Nephron (organoid): Measurements from ENCODE around the gene TBCD.

ENCODE experiments used
- H3K27ac Mint-ChIP-seq, 3 experiments: 2 replicates each; pipeline ENCODE4 v1.8.0; 2020; ENCODE audit warnings: mixed read lengths in 3 of 3, mild to moderate bottlenecking in 2 of 3, moderate library complexity in 1 of 3
- H3K27me3 Mint-ChIP-seq: 2 replicates; pipeline ENCODE4 v1.8.0; 2021; ENCODE audit warnings: low read depth, mild to moderate bottlenecking, moderate library complexity, mixed read lengths
- H3K36me3 Mint-ChIP-seq: 2 replicates; pipeline ENCODE4 v1.8.0; 2020; ENCODE audit warnings: low read depth, mixed read lengths
- H3K4me1 Mint-ChIP-seq: 2 replicates; pipeline ENCODE4 v1.8.0; 2020; ENCODE audit warnings: mixed read lengths
- H3K4me3 Mint-ChIP-seq, 3 experiments: 2 replicates each; pipeline ENCODE4 v1.8.0; 2020; ENCODE audit warnings: mild to moderate bottlenecking in 3 of 3, mixed read lengths in 3 of 3, moderate library complexity in 2 of 3
- H3K9me3 Mint-ChIP-seq: 2 replicates; pipeline ENCODE4 v1.8.0; 2020; ENCODE audit warnings: mixed read lengths
- CTCF ChIP-seq, 3 experiments: fragments of 200-600 bp; sonication (generic); IDR thresholded peaks; one replicate each; pipeline ENCODE4 v1.5.0; 2021; ENCODE audit warnings: antibody characterized with exemption in 3 of 3; ENCODE audit not compliant: unreplicated experiment in 3 of 3

The TBCD gene

GRCh38 chr17:82929011-82929622 lies 177.3 kb downstream of the TBCD start:
- Mint-ChIP-seq H3K36me3 (peaks cover 61% of the 10 kb centered on the region), H3K4me1 (peaks cover 16% of the 10 kb centered on the region), H3K27me3 (no peaks in the 10 kb centered on the region), H3K4me3 (no peak overlapping the region), H3K9me3 (no peaks in the 10 kb centered on the region), H3K27ac (no peak overlapping the region)
- no peak for TF ChIP-seq CTCF (IDR thresholded peaks at IDR 0.05; ENCODE audit: unreplicated experiment in 3 of 3)

GRCh38 chr17:82929676-82930042 lies 177.8 kb downstream of the TBCD start:
- Mint-ChIP-seq H3K27ac (no peak overlapping the region), H3K27me3 (no peaks in the 10 kb centered on the region), H3K4me1 (peaks cover 16% of the 10 kb centered on the region), H3K4me3 (no peak overlapping the region), H3K9me3 (no peaks in the 10 kb centered on the region), H3K36me3 (peaks cover 59% of the 10 kb centered on the region)
- TF ChIP-seq CTCF (IDR thresholded peaks at IDR 0.05; ENCODE audit: unreplicated experiment in 3 of 3), result no peak

- no peak overlapping the region for H3K4me3 Mint-ChIP-seq
- peaks cover 63% of the 10 kb centered on the region for H3K36me3 Mint-ChIP-seq
- peaks cover 16% of the 10 kb centered on the region for H3K4me1 Mint-ChIP-seq
- H3K27me3 Mint-ChIP-seq, result no peaks in the 10 kb centered on the region
- H3K27ac Mint-ChIP-seq, result no peak overlapping the region
- no peaks in the 10 kb centered on the region for H3K9me3 Mint-ChIP-seq
- TF ChIP-seq CTCF (IDR thresholded peaks at IDR 0.05; ENCODE audit: unreplicated experiment in 3 of 3), result no peak
Measured at GRCh38 chr17:82930043-82930923, 178.4 kb downstream of the TBCD start.

GRCh38 chr17:82930924-82931698 lies 179.2 kb downstream of the TBCD start:
- H3K36me3 Mint-ChIP-seq, result peaks cover 70% of the 10 kb centered on the region
- H3K27me3 Mint-ChIP-seq, result no peaks in the 10 kb centered on the region
- no peak for TF ChIP-seq CTCF (IDR thresholded peaks at IDR 0.05; ENCODE audit: unreplicated experiment in 3 of 3)
- peak overlapping the region in 2 of 3 experiments; percentile 63 to 79 for H3K27ac Mint-ChIP-seq
- H3K4me1 Mint-ChIP-seq, result peaks cover 22% of the 10 kb centered on the region
- H3K4me3 Mint-ChIP-seq, result no peak overlapping the region
- no peaks in the 10 kb centered on the region for H3K9me3 Mint-ChIP-seq

GRCh38 chr17:82931699-82932517 lies 180.0 kb downstream of the TBCD start:
- H3K4me1 Mint-ChIP-seq, result peaks cover 26% of the 10 kb centered on the region
- H3K9me3 Mint-ChIP-seq, result no peaks in the 10 kb centered on the region
- H3K36me3 Mint-ChIP-seq, result peaks cover 64% of the 10 kb centered on the region
- H3K4me3 Mint-ChIP-seq, result no peak overlapping the region
- H3K27ac Mint-ChIP-seq, result peak overlapping the region; percentile 56 to 79 (median 63)
- no peaks in the 10 kb centered on the region for H3K27me3 Mint-ChIP-seq
- no peak for TF ChIP-seq CTCF (IDR thresholded peaks at IDR 0.05; ENCODE audit: unreplicated experiment in 3 of 3)
